ENCODE results near the gene IRAK4. TPM values are rescaled to one million over a fixed set of nuclear protein-coding genes. Genes with fewer than 3 reads are reported as not detected.
A peak's percentile ranks its signal among the peaks of the same experiment; 100 is the strongest.

The IRAK4 gene
- total RNA-seq, 1 donor from 2014 or later: 5.4 TPM

DNA sequence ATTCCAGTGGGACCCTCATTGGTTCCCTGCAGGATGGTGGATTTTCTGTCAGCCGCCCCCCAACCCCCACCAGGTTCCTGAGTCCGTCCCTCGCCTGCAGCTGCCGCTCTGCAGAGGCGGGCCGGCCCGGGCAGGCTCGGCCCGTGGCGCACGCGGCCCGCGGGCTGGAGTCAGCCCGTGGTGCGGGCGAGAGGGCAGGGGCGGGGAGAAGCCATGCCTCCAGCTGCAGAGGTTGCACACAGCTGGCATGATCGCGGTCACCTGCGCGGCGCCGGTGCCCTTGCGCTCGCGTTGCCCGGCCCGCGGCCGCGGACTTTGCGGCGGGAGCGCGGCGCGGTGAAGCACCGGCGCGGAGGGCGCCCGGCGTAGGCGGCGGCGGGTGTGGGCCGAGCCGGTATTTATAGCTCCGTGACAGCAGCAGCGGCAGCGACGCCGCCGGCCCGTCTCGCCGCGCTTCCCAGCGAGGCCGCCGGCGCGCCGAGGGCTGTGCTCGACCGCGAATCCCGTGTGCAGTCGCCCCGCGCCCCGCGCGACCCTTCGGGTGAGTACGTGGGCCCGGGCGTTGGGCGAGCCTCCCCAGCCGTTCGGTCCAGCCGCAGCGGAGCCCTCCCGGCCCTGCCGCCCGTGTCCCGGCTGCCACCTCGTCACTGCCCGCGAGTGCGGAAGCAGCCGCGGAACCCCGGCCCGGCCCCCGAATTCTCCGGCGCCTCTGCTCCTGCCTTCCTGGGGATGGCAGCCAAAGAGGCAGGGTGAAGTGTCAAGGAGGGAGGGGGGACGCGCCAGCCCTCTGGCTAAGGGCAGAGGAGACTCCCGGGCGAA lies 77.1 kb downstream of the IRAK4 start, which contains the start of gene TMEM117:
Gene TMEM117, plus strand, starts transcription at position 426 of the 819 bp plus-strand sequence.
- peak within 1 kb of the TSS; percentile 79 for H3K27ac Mint-ChIP-seq (ENCODE audit: unreplicated experiment)
- DNase-seq (ENCODE audit: low read depth, low spot score): peak; percentile 43
- H3K9me3 Mint-ChIP-seq: no peaks in the 10 kb centered on the region
- peaks cover 3% of the 10 kb centered on the region for H3K27me3 Mint-ChIP-seq (ENCODE audit: low read depth)
- no peaks in the 10 kb centered on the region for H3K36me3 Mint-ChIP-seq (ENCODE audit: low read depth)
- peaks cover 16% of the 10 kb centered on the region for H3K4me1 Mint-ChIP-seq
- no peak for TF ChIP-seq CTCF (conservative IDR thresholded peaks at IDR 0.05)
- peak within 1 kb of the TSS; percentile 91 for H3K4me3 Mint-ChIP-seq

- no peak for TF ChIP-seq CTCF (conservative IDR thresholded peaks at IDR 0.05)
- H3K4me1 Mint-ChIP-seq: peaks cover 16% of the 10 kb centered on the region
- peaks cover 3% of the 10 kb centered on the region for H3K27me3 Mint-ChIP-seq (ENCODE audit: low read depth)
- H3K9me3 Mint-ChIP-seq: no peaks in the 10 kb centered on the region
- peak overlapping the region; percentile 84 for H3K4me3 Mint-ChIP-seq
- H3K27ac Mint-ChIP-seq (ENCODE audit: unreplicated experiment): peak overlapping the region; percentile 5
- H3K36me3 Mint-ChIP-seq (ENCODE audit: low read depth): no peaks in the 10 kb centered on the region
- no peak for DNase-seq (ENCODE audit: low read depth, low spot score)
These were observed 77.8 kb downstream of the IRAK4 start for GRCh38 chr12:43836475-43836989.

Other genes starting within 250 kb of the IRAK4 start
- gene ADAMTS20, start 206.7 kb upstream of the IRAK4 start, total RNA-seq: 1.8 and 2.0 TPM in 2 replicates
- gene PUS7L, start 161 bp upstream of the IRAK4 start, total RNA-seq: 7.8 and 10.6 TPM in 2 replicates
- gene TWF1, start 47.4 kb downstream of the IRAK4 start, total RNA-seq: 42.9 and 43.4 TPM in 2 replicates
- 7.3 and 7.6 TPM in 2 replicates for gene TMEM117, start 77.1 kb downstream of the IRAK4 start, total RNA-seq

All from neural crest cell (in vitro differentiated cells).